Nephron progenitor cell (in vitro differentiated cells): Measurements from ENCODE around the gene QSER1.
A peak's percentile ranks its signal among the peaks of the same experiment; 100 is the strongest.

ENCODE experiments used
- DNase-seq: peaks from one replicate; pipeline ENCODE4 v3.0.0; 2021
- H3K27ac Mint-ChIP-seq: 2 replicates; pipeline ENCODE4 v1.8.0; 2021; ENCODE audit warnings: mild to moderate bottlenecking, moderate library complexity, mixed read lengths
- H3K27me3 Mint-ChIP-seq: 2 replicates; pipeline ENCODE4 v1.8.0; 2021; ENCODE audit warnings: mild to moderate bottlenecking, low read depth, mixed read lengths; ENCODE audit not compliant: poor library complexity
- H3K36me3 Mint-ChIP-seq: 2 replicates; pipeline ENCODE4 v1.8.0; 2021; ENCODE audit warnings: low read depth, mixed read lengths
- H3K4me1 Mint-ChIP-seq: 2 replicates; pipeline ENCODE4 v1.8.0; 2021; ENCODE audit warnings: mixed read lengths
- H3K4me3 Mint-ChIP-seq: 2 replicates; pipeline ENCODE4 v1.8.0; 2021; ENCODE audit warnings: mild to moderate bottlenecking, moderate library complexity, mixed read lengths
- H3K9me3 Mint-ChIP-seq: 2 replicates; pipeline ENCODE4 v1.8.0; 2021; ENCODE audit warnings: mild to moderate bottlenecking, moderate library complexity, mixed read lengths
- TF ChIP-seq, protein P1 (sequence below): fragments of 200-600 bp; sonication (generic); IDR thresholded peaks from 2 replicates; pipeline ENCODE4 v1.5.0; 2021; ENCODE audit warnings: antibody characterized with exemption

QSER1 gene

DNA sequence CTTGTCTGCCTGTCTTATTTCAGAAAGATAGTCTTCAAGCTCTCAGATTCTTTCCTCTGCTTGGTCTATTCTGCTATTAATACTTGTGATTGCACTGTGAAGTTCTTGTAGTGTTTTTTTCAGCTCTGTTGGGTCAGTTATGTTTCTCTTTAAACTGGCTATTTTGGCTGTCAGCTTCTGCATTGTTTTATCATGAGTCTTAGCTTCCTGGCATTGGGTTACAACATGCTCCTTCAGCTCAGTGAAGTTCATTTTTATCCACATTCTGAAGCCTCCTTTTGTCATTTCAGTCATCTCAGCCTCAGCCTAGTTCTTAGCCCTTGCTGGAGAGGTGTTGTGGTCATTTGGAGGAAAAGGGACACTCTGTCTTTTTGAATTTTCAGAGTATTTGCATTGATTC, 107.6 kb downstream of the QSER1 start:
- Mint-ChIP-seq H3K36me3 (peaks cover 3% of the 10 kb centered on the region), H3K4me1 (no peaks in the 10 kb centered on the region), H3K27me3 (peaks cover 6% of the 10 kb centered on the region), H3K27ac (no peak overlapping the region), H3K9me3 (peaks cover 40% of the 10 kb centered on the region), H3K4me3 (no peak overlapping the region)
- TF ChIP-seq, protein P1, sequence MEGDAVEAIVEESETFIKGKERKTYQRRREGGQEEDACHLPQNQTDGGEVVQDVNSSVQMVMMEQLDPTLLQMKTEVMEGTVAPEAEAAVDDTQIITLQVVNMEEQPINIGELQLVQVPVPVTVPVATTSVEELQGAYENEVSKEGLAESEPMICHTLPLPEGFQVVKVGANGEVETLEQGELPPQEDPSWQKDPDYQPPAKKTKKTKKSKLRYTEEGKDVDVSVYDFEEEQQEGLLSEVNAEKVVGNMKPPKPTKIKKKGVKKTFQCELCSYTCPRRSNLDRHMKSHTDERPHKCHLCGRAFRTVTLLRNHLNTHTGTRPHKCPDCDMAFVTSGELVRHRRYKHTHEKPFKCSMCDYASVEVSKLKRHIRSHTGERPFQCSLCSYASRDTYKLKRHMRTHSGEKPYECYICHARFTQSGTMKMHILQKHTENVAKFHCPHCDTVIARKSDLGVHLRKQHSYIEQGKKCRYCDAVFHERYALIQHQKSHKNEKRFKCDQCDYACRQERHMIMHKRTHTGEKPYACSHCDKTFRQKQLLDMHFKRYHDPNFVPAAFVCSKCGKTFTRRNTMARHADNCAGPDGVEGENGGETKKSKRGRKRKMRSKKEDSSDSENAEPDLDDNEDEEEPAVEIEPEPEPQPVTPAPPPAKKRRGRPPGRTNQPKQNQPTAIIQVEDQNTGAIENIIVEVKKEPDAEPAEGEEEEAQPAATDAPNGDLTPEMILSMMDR, result no peak
- DNase-seq, result no peak

DNA sequence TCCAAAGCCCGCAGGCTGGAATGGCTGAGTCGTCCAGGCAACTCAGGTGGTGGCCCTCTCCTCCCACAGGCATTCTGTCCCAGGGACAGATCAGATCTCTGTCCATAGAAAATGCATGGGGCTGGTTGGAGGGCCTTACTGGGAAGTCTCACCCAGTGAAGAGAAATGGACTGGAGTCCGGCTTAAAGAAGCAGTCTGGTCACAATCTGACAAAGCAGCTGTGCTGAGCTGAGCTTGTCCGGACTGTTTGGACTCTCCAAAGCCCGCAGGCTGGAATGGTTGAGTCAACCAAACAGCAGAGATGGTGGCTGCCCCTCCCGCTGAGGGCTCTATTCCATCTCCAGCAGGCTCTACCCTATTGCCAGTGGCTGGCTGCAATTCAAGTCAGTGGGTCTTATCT, 108.7 kb downstream of the QSER1 start:
- TF ChIP-seq, protein P1, result no peak
- no peak for DNase-seq
- no peaks in the 10 kb centered on the region for H3K4me1 Mint-ChIP-seq
- no peak overlapping the region for H3K4me3 Mint-ChIP-seq
- H3K9me3 Mint-ChIP-seq, result peaks cover 35% of the 10 kb centered on the region
- peaks cover 6% of the 10 kb centered on the region for H3K27me3 Mint-ChIP-seq
- no peak overlapping the region for H3K27ac Mint-ChIP-seq
- peaks cover 3% of the 10 kb centered on the region for H3K36me3 Mint-ChIP-seq

DNA sequence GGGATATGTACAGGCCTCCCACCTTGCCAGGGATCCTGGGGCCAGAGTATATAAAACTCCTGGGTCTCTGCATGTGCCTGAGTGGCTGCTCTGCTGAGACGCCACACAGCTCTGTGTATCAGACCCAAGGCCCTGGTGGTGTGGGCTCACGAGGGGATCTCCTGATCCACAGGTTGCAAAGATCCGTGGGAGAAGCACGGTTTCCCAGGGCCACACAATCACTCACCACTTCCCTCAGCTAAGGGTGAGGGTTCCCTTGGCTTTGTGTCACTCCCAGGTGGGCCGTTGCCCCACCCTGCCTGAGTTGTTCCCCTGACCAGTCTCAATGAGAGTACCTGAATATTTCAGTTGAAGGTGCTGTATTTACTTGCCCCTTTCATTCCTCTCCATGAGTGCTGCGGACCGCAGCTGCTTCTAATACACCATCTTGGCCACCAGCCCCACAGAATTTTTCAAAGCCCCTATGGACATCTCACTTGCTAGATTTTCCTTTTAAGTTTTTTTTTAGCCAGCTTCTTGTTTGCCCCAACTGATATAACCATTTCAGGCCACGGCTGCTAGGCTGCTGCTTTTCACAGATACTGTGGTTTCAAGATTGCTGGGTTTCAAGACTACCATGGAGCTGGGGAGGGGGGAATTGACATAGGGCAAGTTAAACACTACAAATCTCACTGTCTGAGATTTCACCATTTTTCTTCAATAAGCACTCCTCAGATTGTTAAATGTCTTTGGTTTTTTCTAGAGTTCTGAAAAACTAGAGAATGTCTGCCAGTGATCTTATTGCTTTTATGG, 109.3 kb downstream of the QSER1 start:
- Mint-ChIP-seq H3K36me3 (peaks cover 3% of the 10 kb centered on the region), H3K9me3 (peaks cover 28% of the 10 kb centered on the region), H3K27me3 (peaks cover 5% of the 10 kb centered on the region), H3K27ac (peak overlapping the region; percentile 52), H3K4me3 (no peak overlapping the region), H3K4me1 (no peaks in the 10 kb centered on the region)
- TF ChIP-seq, protein P1, result no peak
- no peak for DNase-seq

DNA sequence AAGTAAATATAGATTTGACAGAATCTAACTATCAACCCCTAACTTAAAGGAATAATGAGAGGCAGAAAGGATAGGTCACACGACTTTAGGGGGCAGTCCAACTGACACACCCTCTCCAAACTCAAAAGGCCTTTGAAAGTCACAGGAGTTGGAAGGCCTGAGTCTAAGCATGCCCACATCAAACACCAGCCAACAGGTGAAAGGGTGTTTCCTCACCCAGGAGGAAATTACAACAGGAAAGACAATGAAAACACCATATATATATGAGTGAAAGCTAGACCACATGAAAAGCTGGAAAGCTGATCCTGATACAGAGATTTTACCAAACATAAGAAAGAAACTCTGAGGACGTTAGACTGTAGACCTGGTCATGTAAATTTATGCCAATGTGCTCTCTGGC, 112.6 kb downstream of the QSER1 start:
- Mint-ChIP-seq H3K4me3 (no peak overlapping the region), H3K9me3 (peaks cover under 1% of the 10 kb centered on the region), H3K27ac (no peak overlapping the region), H3K36me3 (no peaks in the 10 kb centered on the region), H3K27me3 (no peaks in the 10 kb centered on the region), H3K4me1 (no peaks in the 10 kb centered on the region)
- DNase-seq, result no peak
- TF ChIP-seq, protein P1, result no peak

DNA sequence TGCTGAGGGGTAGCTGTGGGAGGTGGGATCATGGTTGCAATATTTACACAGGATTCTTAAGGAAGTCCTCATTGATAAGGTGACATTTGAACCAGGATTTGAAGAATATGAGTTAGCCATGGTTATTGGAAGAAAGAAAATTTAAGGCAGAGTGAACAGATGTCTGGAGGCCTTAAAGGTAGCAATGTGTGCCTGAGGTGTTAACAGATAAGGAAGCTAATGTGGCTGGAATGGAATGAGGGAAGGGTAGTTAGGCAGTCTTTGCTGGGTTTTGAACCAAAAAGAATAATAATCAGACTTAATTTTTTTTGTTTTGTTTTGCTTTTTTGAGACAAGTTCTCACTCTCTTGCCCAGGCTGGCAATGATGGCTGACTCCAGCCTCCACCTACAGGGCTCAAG, 113.4 kb downstream of the QSER1 start:
- H3K9me3 Mint-ChIP-seq, result no peaks in the 10 kb centered on the region
- no peaks in the 10 kb centered on the region for H3K27me3 Mint-ChIP-seq
- DNase-seq, result no peak
- H3K36me3 Mint-ChIP-seq, result no peaks in the 10 kb centered on the region
- H3K4me3 Mint-ChIP-seq, result no peak overlapping the region
- no peaks in the 10 kb centered on the region for H3K4me1 Mint-ChIP-seq
- TF ChIP-seq, protein P1, result no peak
- H3K27ac Mint-ChIP-seq, result no peak overlapping the region

DNA sequence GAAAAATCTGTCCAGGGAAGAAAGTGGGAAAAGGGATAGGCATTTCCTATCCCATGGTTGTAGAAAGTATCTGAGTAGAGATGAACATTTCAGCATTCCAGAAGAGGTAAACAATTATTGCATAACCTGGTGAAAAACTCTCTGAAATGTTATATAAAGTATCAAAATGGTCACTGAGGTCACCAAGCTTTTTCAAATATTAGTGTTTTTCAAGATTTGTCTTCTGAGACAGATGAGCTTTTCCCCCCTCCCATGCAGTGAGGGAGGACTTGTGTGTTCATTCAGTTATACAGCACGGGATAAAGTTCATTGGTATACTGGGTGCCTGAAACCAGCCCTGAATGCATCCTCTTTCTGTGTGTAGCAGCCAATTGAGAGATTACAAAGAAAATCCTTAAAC, 121.1 kb downstream of the QSER1 start:
- peaks cover 6% of the 10 kb centered on the region for H3K9me3 Mint-ChIP-seq
- no peak for DNase-seq
- no peak overlapping the region for H3K27ac Mint-ChIP-seq
- H3K4me1 Mint-ChIP-seq, result peaks cover 25% of the 10 kb centered on the region
- no peaks in the 10 kb centered on the region for H3K36me3 Mint-ChIP-seq
- peaks cover 15% of the 10 kb centered on the region for H3K27me3 Mint-ChIP-seq
- TF ChIP-seq, protein P1, result no peak
- H3K4me3 Mint-ChIP-seq, result peak overlapping the region; percentile 40
